Breast epithelium (tissue), 4 donors: ENCODE results near the gene PCDHGA11. TPM values are rescaled to one million over a fixed set of nuclear protein-coding genes. Genes with fewer than 3 reads are reported as not detected.
"Not testable (repeated sequence)": the region's sequence is repeated elsewhere in the genome, so short reads cannot be mapped to it uniquely, and the experiment has no call there.

ENCODE experiments used
- DNase-seq, 2 donors: peaks; one replicate each; pipeline ENCODE4 v3.0.0-alpha.2; 2019; ENCODE audit warnings: low spot score in 2 of 2
- H3K27ac ChIP-seq, 2 donors: fragments of 200-600 bp; sonication (generic) in 1 of 2; one replicate each; pipeline ENCODE4 v1.5.1; 2016 to 2019; ENCODE audit warnings: mild to moderate bottlenecking in 1 of 2
- H3K27me3 ChIP-seq, 2 donors: fragments of 200-600 bp; sonication (generic) in 1 of 2; one replicate each; pipeline versions ENCODE4 v1.5.1 to v1.6.0; 2017 to 2019; ENCODE audit warnings: control low read depth in 1 of 2, mild to moderate bottlenecking in 1 of 2
- H3K36me3 ChIP-seq: fragments of 200-600 bp; one replicate; pipeline ENCODE4 v1.5.1; 2019
- H3K4me1 ChIP-seq, 2 donors: fragments of 200-600 bp; sonication (generic); one replicate each; pipeline ENCODE4 v1.5.1; 2016 to 2019; ENCODE audit warnings: control low read depth in 1 of 2
- H3K4me3 ChIP-seq, 3 donors: fragments of 200-600 bp; sonication (generic); 1 replicate in 2 of 3; 2 replicates in 1 of 3; pipeline ENCODE4 v1.5.1; 2016 to 2019; ENCODE audit warnings: mild to moderate bottlenecking in 3 of 3, moderate library complexity in 2 of 3
- H3K9me3 ChIP-seq, 2 donors: fragments of 200-600 bp; sonication (generic) in 1 of 2; one replicate each; pipeline ENCODE4 v1.5.1; 2016 to 2019; ENCODE audit warnings: control low read depth in 1 of 2
- POLR2A ChIP-seq: fragments of 450-650 bp; IDR thresholded peaks from one replicate; pipeline ENCODE4 v1.6.1; 2016; ENCODE audit warnings: antibody characterized with exemption, mild to moderate bottlenecking, moderate library complexity
- POLR2AphosphoS5 ChIP-seq, 3 donors: sonication (generic); formaldehyde crosslinking; IDR thresholded peaks; one replicate each; pipeline ENCODE4 v1.6.1; 2017; ENCODE audit warnings: antibody characterized with exemption in 3 of 3
- intact Hi-C: fragments of 100-400 bp; cut with DNase I; formaldehyde crosslinking; loops from one replicate; pipeline ENCODE4 v1.15.1; 2023; ENCODE audit warnings: low total_unique reads
- total RNA-seq, 3 donors: library from RNA; depleted of rRNA; stranded (reverse); fragments of >200 nt; gene quantifications; one replicate each; pipeline ENCODE4 v1.1.0, GENCODE V29; 2016
- TF ChIP-seq, protein P1 (sequence below), 3 donors: fragments of 450-650 bp; IDR thresholded peaks; one replicate each; pipeline ENCODE4 v1.5.1; 2016 to 2017; ENCODE audit warnings: antibody characterized with exemption in 3 of 3, mild to moderate bottlenecking in 3 of 3, moderate library complexity in 3 of 3

The PCDHGA11 gene
- 1 to 10 TPM; 5.0 to 9.8 (median 9.7) TPM for total RNA-seq

DNA sequence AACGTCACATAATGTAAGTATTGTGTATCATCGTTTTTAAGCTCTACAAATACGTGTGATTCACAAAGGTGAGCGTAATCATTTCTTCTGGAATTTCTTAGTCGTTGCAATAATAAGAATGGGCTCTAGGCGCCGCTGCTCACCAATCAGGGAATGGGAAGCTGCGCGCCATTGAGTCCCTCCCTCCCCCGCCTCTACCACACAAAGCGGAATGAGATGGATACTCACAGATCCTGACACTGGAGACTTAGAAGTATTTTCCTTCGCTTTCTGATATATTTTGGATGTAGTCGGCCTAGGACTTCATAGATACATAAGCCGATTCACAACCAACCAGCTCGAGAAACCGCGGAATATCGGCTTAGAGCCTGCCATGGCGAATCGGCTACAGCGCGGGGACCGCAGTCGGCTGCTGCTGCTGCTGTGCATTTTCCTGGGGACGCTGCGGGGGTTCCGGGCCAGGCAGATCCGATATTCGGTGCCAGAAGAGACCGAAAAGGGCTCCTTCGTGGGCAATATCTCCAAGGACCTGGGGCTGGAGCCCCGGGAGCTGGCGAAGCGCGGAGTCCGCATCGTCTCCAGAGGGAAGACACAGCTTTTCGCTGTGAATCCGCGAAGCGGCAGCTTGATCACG, at the start of gene PCDHGA11:
Gene PCDHGA11, plus strand, starts transcription at position 197 of the 634 bp plus-strand sequence. Its CDS starts 177 bp downstream, at position 374.
- Histone ChIP-seq H3K27ac (no peak within 1 kb of the TSS), H3K4me1 (no peaks in the 10 kb centered on the region), H3K27me3 (no peaks in the 10 kb centered on the region), H3K36me3 (no peaks in the 10 kb centered on the region), H3K9me3 (peaks cover 80 to 100% of the 10 kb centered on the region in 2 donors), H3K4me3 (peak within 1 kb of the TSS; percentile 0 to 54 (median 22))
- intact Hi-C loops = loop anchor here (10.0 kb wide), 1 partner anchor 134 kb away; no protein-coding TSS in a partner anchor
- no peak for DNase-seq
- TF ChIP-seq, protein P1, sequence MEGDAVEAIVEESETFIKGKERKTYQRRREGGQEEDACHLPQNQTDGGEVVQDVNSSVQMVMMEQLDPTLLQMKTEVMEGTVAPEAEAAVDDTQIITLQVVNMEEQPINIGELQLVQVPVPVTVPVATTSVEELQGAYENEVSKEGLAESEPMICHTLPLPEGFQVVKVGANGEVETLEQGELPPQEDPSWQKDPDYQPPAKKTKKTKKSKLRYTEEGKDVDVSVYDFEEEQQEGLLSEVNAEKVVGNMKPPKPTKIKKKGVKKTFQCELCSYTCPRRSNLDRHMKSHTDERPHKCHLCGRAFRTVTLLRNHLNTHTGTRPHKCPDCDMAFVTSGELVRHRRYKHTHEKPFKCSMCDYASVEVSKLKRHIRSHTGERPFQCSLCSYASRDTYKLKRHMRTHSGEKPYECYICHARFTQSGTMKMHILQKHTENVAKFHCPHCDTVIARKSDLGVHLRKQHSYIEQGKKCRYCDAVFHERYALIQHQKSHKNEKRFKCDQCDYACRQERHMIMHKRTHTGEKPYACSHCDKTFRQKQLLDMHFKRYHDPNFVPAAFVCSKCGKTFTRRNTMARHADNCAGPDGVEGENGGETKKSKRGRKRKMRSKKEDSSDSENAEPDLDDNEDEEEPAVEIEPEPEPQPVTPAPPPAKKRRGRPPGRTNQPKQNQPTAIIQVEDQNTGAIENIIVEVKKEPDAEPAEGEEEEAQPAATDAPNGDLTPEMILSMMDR (IDR thresholded peaks at IDR 0.05) = no peak
- no peak for TF ChIP-seq POLR2A
- TF ChIP-seq POLR2AphosphoS5 (IDR thresholded peaks at IDR 0.05) = no peak

DNA sequence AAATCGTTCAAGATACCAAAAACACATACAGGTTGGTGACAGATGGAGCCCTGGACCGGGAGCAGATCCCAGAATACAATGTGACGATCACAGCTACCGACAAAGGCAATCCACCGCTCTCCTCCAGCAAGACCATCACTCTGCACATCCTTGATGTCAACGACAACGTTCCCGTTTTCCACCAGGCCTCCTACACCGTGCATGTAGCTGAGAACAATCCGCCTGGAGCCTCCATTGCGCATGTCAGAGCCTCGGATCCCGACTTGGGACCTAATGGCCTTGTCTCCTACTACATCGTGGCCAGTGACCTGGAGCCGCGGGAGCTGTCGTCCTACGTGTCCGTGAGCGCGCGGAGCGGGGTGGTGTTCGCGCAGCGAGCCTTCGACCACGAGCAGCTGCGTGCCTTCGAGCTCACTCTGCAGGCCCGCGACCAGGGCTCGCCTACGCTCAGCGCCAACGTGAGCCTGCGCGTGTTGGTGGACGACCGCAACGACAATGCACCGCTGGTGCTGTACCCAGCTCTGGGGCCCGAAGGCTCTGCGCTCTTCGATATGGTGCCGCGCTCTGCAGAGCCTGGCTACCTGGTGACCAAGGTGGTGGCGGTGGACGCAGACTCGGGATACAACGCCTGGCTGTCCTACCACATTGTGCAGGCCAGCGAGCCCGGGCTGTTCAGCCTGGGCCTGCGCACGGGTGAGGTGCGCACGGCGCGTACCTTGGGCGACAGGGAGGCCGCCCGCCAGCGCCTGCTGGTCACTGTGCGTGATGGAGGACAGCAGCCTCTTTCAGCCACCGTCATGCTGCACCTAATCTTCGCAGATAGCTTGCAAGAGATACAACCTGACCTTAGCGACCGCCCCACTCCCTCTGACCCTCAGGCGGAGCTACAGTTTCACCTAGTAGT, 49.0 kb upstream of the PCDHGA11 start:
- intact Hi-C loops = no loop called here
- no peak for DNase-seq
- peaks cover 87 to 99% of the 10 kb centered on the region in 2 donors for H3K9me3 ChIP-seq
- TF ChIP-seq POLR2AphosphoS5 (IDR thresholded peaks at IDR 0.05) (no peak), POLR2A (no peak)
- TF ChIP-seq, protein P1 (IDR thresholded peaks at IDR 0.05) = no peak
- no peaks in the 10 kb centered on the region for H3K36me3 ChIP-seq
- peak overlapping the region in 1 of 3 donors; percentile 9 for H3K4me3 ChIP-seq
- H3K4me1 ChIP-seq = no peaks in the 10 kb centered on the region
- H3K27me3 ChIP-seq = no peaks in the 10 kb centered on the region
- H3K27ac ChIP-seq = no peak overlapping the region

DNA sequence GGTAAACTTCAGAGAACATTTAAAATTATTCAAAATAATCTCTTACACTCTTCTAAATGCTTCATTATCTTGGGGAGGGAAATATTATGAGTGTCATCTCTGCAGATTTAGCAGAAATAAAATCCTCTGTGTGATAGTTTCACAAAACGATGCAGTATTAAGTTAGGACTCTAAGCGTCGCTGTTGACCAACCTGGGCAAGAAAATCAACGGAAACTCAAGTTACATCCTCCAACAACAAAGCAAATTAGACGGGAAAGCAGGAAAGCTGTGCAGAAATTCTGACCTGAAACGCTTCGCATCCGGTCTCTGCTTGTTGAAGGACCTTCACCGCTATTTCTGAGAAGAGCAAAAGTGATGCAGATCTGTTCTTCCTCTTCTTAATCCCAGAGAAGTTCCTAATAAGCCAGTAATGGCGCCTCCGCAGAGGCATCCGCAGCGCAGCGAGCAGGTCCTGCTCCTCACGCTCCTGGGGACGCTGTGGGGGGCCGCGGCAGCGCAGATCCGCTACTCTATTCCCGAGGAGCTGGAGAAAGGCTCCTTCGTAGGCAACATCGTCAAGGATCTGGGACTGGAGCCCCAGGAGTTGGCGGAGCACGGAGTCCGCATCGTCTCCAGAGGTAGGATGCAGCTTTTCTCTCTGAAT, 47.1 kb upstream of the PCDHGA11 start, which contains the start of gene PCDHGA6:
Gene PCDHGA6, plus strand, starts transcription at position 219 of the 645 bp plus-strand sequence. Its CDS starts 193 bp downstream, at position 412.
- Histone ChIP-seq H3K36me3 (no peaks in the 10 kb centered on the region), H3K27ac (no peak within 1 kb of the TSS), H3K9me3 (peaks cover 79 to 99% of the 10 kb centered on the region in 2 donors), H3K4me3 (peak within 1 kb of the TSS; percentile 19 to 55 (median 30)), H3K27me3 (no peaks in the 10 kb centered on the region), H3K4me1 (no peaks in the 10 kb centered on the region)
- TF ChIP-seq POLR2A = no peak
- DNase-seq = no peak
- intact Hi-C loops = no loop called here

DNA sequence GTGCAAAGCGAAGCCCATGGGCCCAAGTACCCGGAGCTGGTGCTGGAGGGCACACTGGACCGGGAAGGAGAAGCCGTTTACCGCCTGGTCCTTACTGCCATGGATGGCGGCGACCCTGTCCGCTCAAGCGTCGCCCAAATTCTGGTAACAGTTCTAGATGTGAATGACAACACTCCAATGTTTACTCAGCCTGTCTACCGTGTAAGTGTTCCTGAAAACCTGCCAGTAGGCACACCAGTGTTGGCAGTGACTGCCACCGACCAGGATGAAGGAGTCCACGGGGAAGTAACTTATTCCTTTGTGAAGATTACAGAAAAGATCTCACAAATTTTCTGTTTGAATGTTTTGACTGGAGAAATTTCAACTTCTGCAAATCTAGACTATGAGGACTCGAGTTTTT, 46.2 kb upstream of the PCDHGA11 start:
- TF ChIP-seq POLR2A (no peak), POLR2AphosphoS5 (IDR thresholded peaks at IDR 0.05) (no peak)
- TF ChIP-seq, protein P1 (IDR thresholded peaks at IDR 0.05) = no peak
- no peak for DNase-seq

DNA sequence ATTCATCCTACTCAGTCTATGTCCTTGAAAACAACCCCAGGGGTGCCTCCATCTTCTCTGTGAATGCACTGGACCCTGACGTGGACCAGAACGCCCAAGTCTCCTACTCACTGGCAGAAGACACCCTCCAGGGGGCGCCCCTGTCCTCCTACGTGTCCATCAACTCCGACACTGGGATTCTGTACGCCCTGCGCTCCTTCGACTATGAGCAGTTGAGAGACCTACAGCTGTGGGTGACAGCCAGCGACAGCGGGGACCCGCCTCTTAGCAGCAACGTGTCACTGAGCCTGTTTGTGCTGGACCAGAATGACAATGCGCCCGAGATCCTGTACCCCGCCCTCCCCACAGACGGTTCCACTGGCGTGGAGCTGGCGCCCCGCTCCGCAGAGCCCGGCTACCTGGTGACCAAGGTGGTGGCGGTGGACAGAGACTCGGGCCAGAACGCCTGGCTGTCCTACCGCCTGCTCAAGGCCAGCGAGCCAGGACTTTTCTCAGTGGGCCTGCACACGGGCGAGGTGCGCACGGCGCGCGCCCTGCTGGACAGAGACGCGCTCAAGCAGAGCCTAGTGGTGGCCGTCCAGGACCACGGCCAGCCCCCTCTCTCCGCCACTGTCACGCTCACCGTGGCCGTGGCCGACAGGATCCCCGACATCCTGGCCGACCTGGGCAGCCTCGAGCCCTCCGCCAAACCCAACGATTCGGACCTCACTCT, 45.3 kb upstream of the PCDHGA11 start:
- H3K27ac ChIP-seq, H3K4me3 ChIP-seq, H3K4me1 ChIP-seq, H3K27me3 ChIP-seq, DNase-seq, intact Hi-C loops, H3K36me3 ChIP-seq: not testable (repeated sequence)
- H3K9me3 ChIP-seq = peaks cover 70 to 98% of the 10 kb centered on the region in 2 donors

More for the DNA sequence above, 46.2 kb upstream of the PCDHGA11 start:
- Histone ChIP-seq H3K36me3 (no peaks in the 10 kb centered on the region), H3K27me3 (no peaks in the 10 kb centered on the region), H3K4me3 (peak overlapping the region in 1 of 3 donors; percentile 55), H3K27ac (no peak overlapping the region), H3K4me1 (no peaks in the 10 kb centered on the region), H3K9me3 (peaks cover 72 to 99% of the 10 kb centered on the region in 2 donors)
- intact Hi-C loops = no loop called here
